Esophagus squamous epithelium (tissue), 4 donors: ENCODE measurements around the gene WNT2B.

Source experiments
- CTCF ChIP-seq, 6 experiments: fragments of 450-650 bp in 4 of 6; fragments of 200-600 bp in 2 of 6; sonication (generic) in 2 of 6; IDR thresholded peaks; one replicate each; pipeline ENCODE4 v1.5.1; 2016 to 2019; ENCODE audit warnings: antibody characterized with exemption in 6 of 6, mild to moderate bottlenecking in 4 of 6, moderate library complexity in 4 of 6
- POLR2A ChIP-seq, 4 donors: fragments of 450-650 bp; IDR thresholded peaks; one replicate each; pipeline ENCODE4 v1.6.1; 2017; ENCODE audit warnings: antibody characterized with exemption in 4 of 4, mild to moderate bottlenecking in 4 of 4, moderate library complexity in 3 of 4

DNA sequence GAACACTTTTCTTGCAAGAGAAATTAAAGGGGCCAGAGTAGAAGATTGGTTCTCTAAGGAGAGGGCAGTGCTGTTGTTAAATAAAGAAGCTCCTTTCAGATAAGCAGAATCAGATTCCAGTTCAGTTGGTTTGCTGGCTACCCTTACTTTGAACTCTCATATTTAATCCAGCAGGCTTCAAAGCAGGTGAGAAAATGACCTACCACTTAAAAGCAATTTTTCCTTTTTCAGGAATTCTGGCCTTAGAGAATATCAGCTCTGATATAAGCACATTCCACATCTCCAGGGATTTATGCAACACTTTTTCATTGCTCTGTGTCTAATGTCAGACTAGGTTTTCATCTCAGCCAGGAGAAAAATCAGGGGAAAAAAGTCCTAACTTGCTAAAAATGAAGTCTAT is 28.7 kb downstream of the WNT2B start:
- TF ChIP-seq CTCF (IDR thresholded peaks at IDR 0.05): no peak
- no peak for TF ChIP-seq POLR2A (IDR thresholded peaks at IDR 0.05)
